Natural killer cell (primary cell): ENCODE data around the gene RYR1. TPM values are rescaled to one million over a fixed set of nuclear protein-coding genes. Genes with fewer than 3 reads are reported as not detected.

Source experiments
- ATAC-seq, 3 donors: fragments of 150-1000 bp in 2 of 3; fragments of 200-7000 bp in 1 of 3; cut with Tn5 transposase; 1 replicate in 1 of 3; 2 replicates in 2 of 3; pipeline ENCODE4 v1.10.0; 2021; ENCODE audit warnings: mild to moderate bottlenecking in 2 of 3, moderate library complexity in 2 of 3
- DNase-seq, 2 donors: peaks; one replicate each; pipeline versions ENCODE4 v3.0.0 to v3.0.0-alpha.2; 2013 to 2021; ENCODE audit warnings: mixed read lengths in 1 of 2
- H3K27ac ChIP-seq: one replicate; pipeline ENCODE4 v1.5.1; 2013; ENCODE audit warnings: mild to moderate bottlenecking, low read length
- H3K27me3 ChIP-seq: one replicate; pipeline ENCODE4 v1.6.1; 2013; ENCODE audit warnings: low read length; ENCODE audit not compliant: control insufficient read depth, insufficient read depth
- H3K36me3 ChIP-seq: one replicate; pipeline ENCODE4 v1.6.1; 2013; ENCODE audit warnings: low read length; ENCODE audit not compliant: control insufficient read depth, insufficient read depth
- H3K4me1 ChIP-seq: one replicate; pipeline ENCODE4 v1.6.1; 2013; ENCODE audit warnings: low read length; ENCODE audit not compliant: control insufficient read depth, insufficient read depth
- H3K4me3 ChIP-seq: one replicate; pipeline ENCODE4 v1.5.1; 2013; ENCODE audit warnings: low read length
- H3K9me3 ChIP-seq: one replicate; pipeline ENCODE4 v1.6.1; 2013; ENCODE audit warnings: low read length; ENCODE audit not compliant: control insufficient read depth, insufficient read depth
- H3K27ac Mint-ChIP-seq, 2 donors: one replicate each; pipeline ENCODE4 v1.8.0; 2022; ENCODE audit warnings: mild to moderate bottlenecking in 2 of 2, mixed read lengths in 2 of 2, moderate library complexity in 1 of 2
- H3K27me3 Mint-ChIP-seq, 2 donors: one replicate each; pipeline ENCODE4 v1.8.0; 2022; ENCODE audit warnings: low read depth in 2 of 2, mixed read lengths in 2 of 2
- H3K36me3 Mint-ChIP-seq: one replicate; pipeline ENCODE4 v1.8.0; 2022; ENCODE audit warnings: mixed read lengths
- H3K4me1 Mint-ChIP-seq, 2 donors: one replicate each; pipeline ENCODE4 v1.8.0; 2022; ENCODE audit warnings: mixed read lengths in 2 of 2
- H3K4me3 Mint-ChIP-seq: one replicate; pipeline ENCODE4 v1.8.0; 2022; ENCODE audit warnings: mild to moderate bottlenecking, moderate library complexity, mixed read lengths
- H3K9me3 Mint-ChIP-seq, 2 donors: one replicate each; pipeline ENCODE4 v1.8.0; 2022; ENCODE audit warnings: mixed read lengths in 2 of 2
- CTCF ChIP-seq: fragments of 200-600 bp; IDR thresholded peaks from one replicate; pipeline ENCODE4 v1.8.0; 2022; ENCODE audit warnings: antibody characterized with exemption
- WGBS: methylation state at CpG from one replicate; pipeline ENCODE4 v1.1.7; 2013; ENCODE audit warnings: missing lambda C conversion rate; ENCODE audit not compliant: insufficient coverage; 5-methylcytosine and 5-hydroxymethylcytosine counted together
- intact Hi-C: fragments of 100-400 bp; cut with micrococcal nuclease; formaldehyde crosslinking; loops from one replicate; pipeline ENCODE4 v1.14.2; 2022
- total RNA-seq, 4 donors: library from RNA; stranded (reverse); fragments of 120-200 nt in 1 of 4; gene quantifications; one replicate each; pipeline versions ENCODE4 v1.2.3 to v1.2.4, GENCODE V29; 2013 to 2022

RYR1 gene
- total RNA-seq, 3 donors from 2014 or later (not counting 1 experiment from before 2014, with no cell fraction given): 0.05 to 1.0 (median 0.65) TPM

DNA sequence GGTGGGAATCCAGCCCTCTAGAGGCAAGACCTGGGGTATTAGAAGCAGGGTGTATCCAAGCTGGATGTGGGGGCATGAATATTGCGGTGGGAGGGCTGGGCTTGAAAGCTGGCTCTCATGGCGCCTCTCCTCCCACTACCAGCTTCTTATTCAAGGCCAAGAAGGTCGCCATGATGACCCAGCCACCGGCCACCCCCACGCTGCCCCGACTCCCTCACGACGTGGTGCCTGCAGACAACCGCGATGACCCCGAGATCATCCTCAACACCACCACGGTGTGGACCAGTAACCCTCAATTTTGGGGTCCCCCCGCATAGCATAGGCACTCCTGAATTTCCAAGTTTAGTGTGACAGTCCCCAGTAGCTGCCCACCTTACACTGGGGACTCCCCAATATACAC lies 41.7 kb downstream of the RYR1 start:
- ATAC-seq (no peak), DNase-seq (no peak)
- Histone ChIP-seq H3K4me3 (no peak overlapping the region), H3K36me3 (no peaks in the 10 kb centered on the region), H3K27me3 (no peaks in the 10 kb centered on the region), H3K9me3 (no peaks in the 10 kb centered on the region), H3K4me1 (no peaks in the 10 kb centered on the region), H3K27ac (no peak overlapping the region)
- WGBS: 92% methylated on average over 13 of the region's 13 CpGs
- H3K27ac Mint-ChIP-seq: no peak overlapping the region
- H3K4me1 Mint-ChIP-seq: no peaks in the 10 kb centered on the region
- H3K4me3 Mint-ChIP-seq: no peak overlapping the region
- H3K9me3 Mint-ChIP-seq: no peaks in the 10 kb centered on the region
- TF ChIP-seq CTCF: no peak
- intact Hi-C loops: no loop called here
- H3K27me3 Mint-ChIP-seq: no peaks in the 10 kb centered on the region
- no peaks in the 10 kb centered on the region for H3K36me3 Mint-ChIP-seq

DNA sequence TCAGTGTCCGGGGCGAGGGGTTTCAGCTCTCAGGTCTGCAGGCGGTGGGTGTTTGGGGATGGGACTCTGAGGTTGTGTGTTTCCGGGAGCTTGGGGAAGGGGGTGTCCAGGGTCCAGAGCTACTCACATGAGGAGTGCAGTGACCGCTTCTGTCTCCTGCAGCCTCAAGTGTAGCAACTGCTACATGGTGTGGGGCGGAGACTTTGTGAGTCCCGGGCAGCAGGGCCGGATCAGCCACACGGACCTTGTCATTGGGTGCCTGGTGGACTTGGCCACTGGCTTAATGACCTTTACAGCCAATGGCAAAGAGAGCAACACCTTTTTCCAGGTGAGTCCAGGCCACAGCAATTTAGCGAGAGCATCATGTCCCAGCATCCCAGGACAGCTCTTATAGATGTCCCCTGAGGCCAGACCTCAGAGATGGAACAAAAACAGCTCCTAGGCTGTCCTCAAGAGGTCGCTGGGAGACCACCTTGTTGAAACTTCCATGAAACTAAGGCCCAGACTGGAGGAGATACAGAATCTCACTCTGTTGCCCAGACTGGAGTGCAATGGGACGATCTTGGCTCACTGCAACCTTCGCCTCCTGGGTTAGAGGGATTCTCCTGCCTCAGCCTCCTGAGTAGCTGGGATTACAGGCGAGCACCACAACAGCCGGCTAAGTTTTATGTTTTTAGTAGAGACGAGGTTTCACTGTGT lies 44.9 kb downstream of the RYR1 start:
- no peak overlapping the region for H3K4me3 Mint-ChIP-seq
- Histone ChIP-seq H3K27ac (no peak overlapping the region), H3K36me3 (no peaks in the 10 kb centered on the region), H3K27me3 (no peaks in the 10 kb centered on the region), H3K9me3 (no peaks in the 10 kb centered on the region), H3K4me3 (no peak overlapping the region), H3K4me1 (no peaks in the 10 kb centered on the region)
- H3K27ac Mint-ChIP-seq: no peak overlapping the region
- H3K4me1 Mint-ChIP-seq: no peaks in the 10 kb centered on the region
- H3K9me3 Mint-ChIP-seq: no peaks in the 10 kb centered on the region
- no peak for ATAC-seq
- H3K36me3 Mint-ChIP-seq: no peaks in the 10 kb centered on the region
- peak in 1 of 2 donors; percentile 27 for DNase-seq
- WGBS: 90% methylated on average over 16 of the region's 16 CpGs
- intact Hi-C loops: no loop called here
- TF ChIP-seq CTCF: no peak
- peaks cover 0 to 3% of the 10 kb centered on the region in 2 donors for H3K27me3 Mint-ChIP-seq

DNA sequence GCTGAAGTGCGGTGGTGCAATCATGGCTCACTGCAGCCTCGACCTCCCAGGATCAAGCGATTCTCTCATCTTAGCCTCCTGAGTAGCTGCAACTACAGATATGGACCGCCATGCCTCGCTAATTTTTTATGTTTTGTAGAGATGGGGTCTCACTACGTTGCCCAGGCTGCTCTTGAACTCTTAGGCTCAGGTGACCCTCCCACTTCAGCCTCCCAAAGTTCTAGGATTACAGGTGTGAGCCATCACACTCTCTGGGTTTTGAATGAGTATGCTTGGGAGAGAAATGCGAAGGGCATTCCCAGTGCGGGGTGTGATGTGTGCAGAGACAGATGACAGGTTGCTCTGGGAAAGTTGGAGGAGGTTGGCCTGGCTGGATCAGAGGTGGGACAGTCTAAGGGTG lies 49.0 kb downstream of the RYR1 start:
- H3K4me3 Mint-ChIP-seq: no peak overlapping the region
- Histone ChIP-seq H3K36me3 (no peaks in the 10 kb centered on the region), H3K27me3 (no peaks in the 10 kb centered on the region), H3K27ac (no peak overlapping the region), H3K4me3 (no peak overlapping the region), H3K9me3 (no peaks in the 10 kb centered on the region), H3K4me1 (no peaks in the 10 kb centered on the region)
- 95% methylated on average over 6 of the region's 8 CpGs for WGBS
- ATAC-seq: no peak
- no peaks in the 10 kb centered on the region for H3K4me1 Mint-ChIP-seq
- no peak for TF ChIP-seq CTCF
- H3K27ac Mint-ChIP-seq: no peak overlapping the region
- intact Hi-C loops: no loop called here
- H3K27me3 Mint-ChIP-seq: peaks cover 0 to 9% of the 10 kb centered on the region in 2 donors
- no peaks in the 10 kb centered on the region for H3K36me3 Mint-ChIP-seq
- H3K9me3 Mint-ChIP-seq: no peaks in the 10 kb centered on the region
- no peak for DNase-seq
